ENCODE results near the gene PDGFC. TPM values are rescaled to one million over a fixed set of nuclear protein-coding genes. Genes with fewer than 3 reads are reported as not detected.

The PDGFC gene
- total and polyA plus RNA-seq, 2 donors (not counting 3 experiments of a cell fraction or from before 2014, with no cell fraction given), result 2.7 to 5.3 TPM

GRCh38 chr4:156790866-156791265 is 180.7 kb downstream of the PDGFC start:
- Histone ChIP-seq H2AFZ (ENCODE audit: low read depth, low read length) (no peak overlapping the region), H3K79me2 (ENCODE audit: control insufficient read depth, insufficient read depth, low read length) (no peaks in the 10 kb centered on the region), H4K20me1 (replicated peaks; ENCODE audit: control insufficient read depth, extremely low read depth, insufficient read depth, low read length) (no peaks in the 10 kb centered on the region), H3K36me3 (ENCODE audit: control insufficient read depth in 2 of 2, extremely low read depth in 1 of 2, insufficient read depth in 2 of 2, low read length in 2 of 2) (no peaks in the 10 kb centered on the region), H3K4me3 (replicated peaks in 1 of 3; ENCODE audit: insufficient read depth in 1 of 3, low read depth in 1 of 3, low read length in 3 of 3) (no peak overlapping the region), H3K27ac (ENCODE audit: insufficient read depth, low read depth, low read length) (no peak overlapping the region), H3K9me3 (replicated peaks; ENCODE audit: control insufficient read depth, insufficient read depth, low read length) (no peaks in the 10 kb centered on the region), H3K27me3 (ENCODE audit: control insufficient read depth in 2 of 2, insufficient read depth in 2 of 2, low read length in 2 of 2) (no peaks in the 10 kb centered on the region), H3K4me2 (ENCODE audit: insufficient read depth, low read length) (no peak overlapping the region), H3K4me1 (ENCODE audit: control insufficient read depth, extremely low read depth, insufficient read depth, low read length) (no peaks in the 10 kb centered on the region), H3K9me1 (replicated peaks; ENCODE audit: control insufficient read depth, extremely low read depth, insufficient read depth, low read length) (no peaks in the 10 kb centered on the region), H3K9ac (replicated peaks; ENCODE audit: extremely low read depth, insufficient read depth, low read length) (no peak overlapping the region)
- DNase-seq (ENCODE audit: low read depth, low spot score) (peak; percentile 24), FAIRE-seq (no peak)
- dilution Hi-C loops (cut with MboI; ENCODE audit: extremely low pct_ligation_motif_present, low sequenced_read_pairs) (no loop called here), intact Hi-C loops (cut with micrococcal nuclease) (loop anchor here (10.0 kb wide), 1 partner anchor 316 kb away; no protein-coding TSS in a partner anchor)
- CTCF ChIA-PET, result interaction anchor here (0.9 to 2.6 kb wide), 3 partner anchors 20 to 255 kb away, joined by 3 to 15 read pairs (median 3); no protein-coding TSS in a partner anchor
- TF ChIP-seq JUN (IDR thresholded peaks at IDR 0.05; ENCODE audit: borderline replicate concordance, insufficient read depth, insufficient read length, low read depth), result no peak
- no peak for TF ChIP-seq POLR2AphosphoS5 (IDR thresholded peaks at IDR 0.05; ENCODE audit: insufficient read depth, low read depth, low read length)
- no peak for TF ChIP-seq MAX (IDR thresholded peaks at IDR 0.05; ENCODE audit: insufficient read depth, insufficient read length)
- no peak for TF ChIP-seq GATA2 (IDR thresholded peaks at IDR 0.05; ENCODE audit: insufficient read depth, insufficient read length, low read depth, low read length)
- TF ChIP-seq CTCF (IDR thresholded peaks at IDR 0.05; ENCODE audit: extremely low read depth in 1 of 2, insufficient read depth in 1 of 2, low read depth in 1 of 2, low read length in 2 of 2), result no peak
- no peak for TF ChIP-seq POLR2A (IDR thresholded peaks at IDR 0.05; ENCODE audit: low read depth, low read length)
- TF ChIP-seq MYC (IDR thresholded peaks at IDR 0.05; ENCODE audit: low read depth, low read length), result no peak
- TF ChIP-seq FOS (IDR thresholded peaks at IDR 0.05; ENCODE audit: borderline replicate concordance, insufficient read depth, low read length), result no peak
- TF ChIP-seq EZH2 (IDR thresholded peaks at IDR 0.05; ENCODE audit: borderline replicate concordance, low read depth, low read length, severe bottlenecking), result no peak
- POLR2A ChIA-PET, result no interaction called here
- no TSS peak for BruUV-seq (replicated peaks)

Measured in endothelial cell of umbilical vein (primary cell).